GM21526 (cell line): Measurements from ENCODE around the gene HIVEP2.
A peak's percentile ranks its signal among the peaks of the same experiment; 100 is the strongest.

Source experiments
- ATAC-seq: cut with Tn5 transposase; IDR thresholded peaks from one replicate; pipeline ENCODE4 v1.9.1; 2021; ENCODE audit warnings: moderate library complexity; ENCODE audit not compliant: unreplicated experiment, low FRiP score

HIVEP2 gene

GRCh38 chr6:142925575-142926110 is 19.3 kb downstream of the HIVEP2 start:
- no peak for ATAC-seq

DNA sequence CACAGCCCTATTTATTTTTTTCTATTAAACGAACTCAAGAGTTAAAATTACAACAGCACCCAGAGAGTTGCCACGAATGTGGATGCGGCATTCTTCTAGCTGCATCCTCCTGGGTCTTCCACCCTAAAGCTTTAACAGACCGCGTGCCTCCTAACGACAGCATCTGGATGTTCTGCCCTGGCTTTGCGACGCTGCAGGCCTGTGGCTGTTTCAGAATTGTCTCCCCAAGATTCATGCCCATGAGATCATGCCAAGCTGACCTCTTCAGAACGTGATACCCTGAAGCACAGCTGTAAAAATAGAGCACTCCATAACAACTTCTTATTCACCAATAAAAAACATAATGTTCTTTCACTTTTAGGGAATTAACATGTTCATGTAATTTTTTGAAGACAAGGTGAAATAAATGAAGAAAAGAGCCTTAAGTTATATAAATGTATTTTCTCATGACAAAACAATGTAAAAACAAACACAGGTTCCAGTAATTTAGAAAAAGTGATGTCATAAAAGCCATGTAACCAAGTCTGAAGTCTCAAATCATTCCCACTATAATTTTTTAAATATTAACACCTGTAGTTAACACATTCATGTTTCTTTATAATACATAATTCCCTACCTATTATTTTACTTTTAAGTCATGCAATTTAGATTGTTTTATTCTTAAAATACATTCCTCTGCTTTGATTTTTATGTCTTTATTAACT is 26.5 kb downstream of the HIVEP2 start:
- no peak for ATAC-seq

DNA sequence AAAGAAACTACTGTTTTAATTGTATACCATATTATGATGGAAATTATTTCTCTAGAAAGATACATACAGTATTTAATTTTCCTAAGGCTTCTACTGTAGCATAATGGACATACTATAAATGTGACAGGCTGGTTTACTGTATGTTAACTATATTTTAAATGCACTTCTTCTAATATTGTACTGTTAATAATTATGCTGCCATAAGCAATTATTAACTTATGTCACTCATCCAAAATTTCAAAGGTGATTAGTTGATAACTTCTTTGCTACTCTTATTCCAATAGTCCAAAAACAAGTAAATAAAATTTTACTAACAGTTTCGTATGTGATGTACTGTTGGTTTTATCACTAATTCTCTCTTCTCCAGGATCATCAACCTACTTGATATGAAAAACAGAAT is 28.1 kb downstream of the HIVEP2 start:
- ATAC-seq, result no peak

DNA sequence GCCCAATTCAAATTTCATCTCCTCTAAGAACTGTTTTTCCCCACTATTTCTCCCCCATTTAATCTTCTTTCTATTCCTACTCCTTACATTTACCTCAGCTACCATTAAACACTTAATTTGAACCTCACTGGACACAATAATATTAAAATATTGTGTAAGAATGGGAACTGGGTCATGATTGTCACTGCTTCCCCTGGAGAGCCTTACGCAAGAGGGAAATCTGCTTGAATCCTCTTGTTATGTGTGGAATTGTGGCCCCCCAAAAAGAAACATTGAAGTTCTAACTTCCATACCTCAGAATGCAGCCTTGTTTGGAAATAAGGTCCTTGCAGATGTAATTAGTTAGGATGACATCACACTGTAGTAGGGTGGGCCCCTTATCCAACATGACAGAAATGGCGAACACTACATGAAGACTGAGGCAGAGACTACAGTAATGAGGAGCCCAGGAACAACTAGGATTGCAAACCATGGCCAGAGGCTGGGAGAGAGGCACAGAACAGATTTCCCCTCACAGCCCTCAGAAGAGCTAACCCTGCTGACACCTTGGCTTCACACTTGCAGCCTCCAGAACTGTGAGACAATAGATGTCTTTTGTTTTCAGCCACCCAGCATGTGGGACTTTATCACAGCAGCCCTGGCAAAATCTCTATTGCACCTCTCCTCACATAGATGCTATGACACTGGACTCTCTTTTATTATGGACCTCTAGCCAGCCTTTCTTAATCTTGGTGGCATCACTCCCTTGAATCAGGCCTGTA is 29.9 kb downstream of the HIVEP2 start:
- ATAC-seq, result no peak

DNA sequence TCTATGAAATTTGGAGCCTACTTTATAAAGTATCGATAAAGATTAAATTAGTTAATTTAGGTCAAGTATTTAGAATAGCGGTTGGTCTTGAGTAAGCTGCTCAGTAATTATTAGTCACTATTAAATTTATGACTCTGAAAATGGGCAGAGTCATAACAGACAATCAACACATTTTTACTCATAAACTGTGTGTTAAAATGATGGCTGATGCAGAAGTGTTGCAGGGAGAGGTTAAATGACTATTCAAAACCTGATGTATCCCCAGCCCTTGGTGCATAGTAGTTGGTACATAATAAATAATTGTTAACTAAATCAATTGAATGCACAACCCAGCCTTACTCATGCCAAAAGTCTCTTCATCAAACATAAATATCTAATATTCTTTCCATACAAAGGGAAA is 30.6 kb downstream of the HIVEP2 start:
- ATAC-seq, result no peak

DNA sequence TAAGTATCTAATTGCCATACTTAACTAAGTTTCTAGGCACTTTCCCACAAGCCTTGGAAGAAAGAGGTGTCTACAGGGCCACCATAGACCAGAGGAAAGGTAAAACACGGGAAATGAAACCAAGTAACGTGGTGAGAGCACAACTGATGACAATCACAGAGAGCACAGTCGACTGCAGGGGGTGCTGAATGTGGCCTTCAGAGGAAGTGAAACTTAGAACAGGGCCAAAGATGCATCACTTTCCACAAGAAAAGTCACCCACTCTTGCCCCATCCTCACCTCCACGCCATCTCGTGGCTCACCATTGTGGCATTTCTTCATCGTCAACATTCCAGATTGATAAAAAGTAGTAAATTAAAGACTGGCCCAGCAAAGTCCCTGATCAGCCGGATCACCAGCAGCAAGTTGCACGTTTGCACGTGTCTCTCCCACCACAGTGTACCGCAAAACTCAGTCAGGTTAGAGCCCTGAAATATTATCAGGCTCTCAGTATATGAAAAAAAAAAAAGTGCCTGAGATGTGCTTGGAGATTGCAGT is 31.4 kb downstream of the HIVEP2 start:
- peak; percentile 96 for ATAC-seq

- ATAC-seq, result peak; percentile 67
Measured at GRCh38 chr6:142913036-142913510, 31.9 kb downstream of the HIVEP2 start.

GRCh38 chr6:142912125-142912524 is 32.9 kb downstream of the HIVEP2 start:
- ATAC-seq, result no peak

DNA sequence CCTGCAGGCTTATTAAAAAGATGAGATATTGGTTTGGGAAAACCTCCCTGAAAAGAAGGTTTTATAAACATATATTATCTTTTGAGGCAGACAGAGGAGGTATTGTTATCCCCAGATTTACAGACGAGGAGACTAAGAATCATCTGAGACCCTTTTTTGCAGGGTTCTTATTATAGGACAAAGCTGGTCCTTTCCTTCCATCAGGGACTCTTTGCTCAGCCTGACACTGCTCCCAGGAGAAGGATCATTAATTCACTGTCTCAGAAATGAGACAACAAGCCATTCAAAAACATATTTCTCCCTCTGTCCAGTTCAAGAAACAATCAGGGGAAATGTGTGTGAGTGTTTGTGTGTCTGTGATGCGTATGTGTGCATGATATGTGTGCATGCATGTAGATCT is 33.5 kb downstream of the HIVEP2 start:
- no peak for ATAC-seq

- ATAC-seq, result no peak
Measured at GRCh38 chr6:142909686-142910085, 35.3 kb downstream of the HIVEP2 start.

- ATAC-seq, result no peak
Measured at GRCh38 chr6:142908235-142908634, 36.7 kb downstream of the HIVEP2 start.

- ATAC-seq, result peak; percentile 8
Measured at GRCh38 chr6:142907544-142907943, 37.4 kb downstream of the HIVEP2 start.

GRCh38 chr6:142906945-142907470 is 38.0 kb downstream of the HIVEP2 start:
- peak; percentile 65 for ATAC-seq

- ATAC-seq, result no peak
Measured at GRCh38 chr6:142903812-142904211, 41.2 kb downstream of the HIVEP2 start.

- ATAC-seq, result no peak
Measured at GRCh38 chr6:142902636-142903053, 42.3 kb downstream of the HIVEP2 start.

GRCh38 chr6:142901611-142902010 is 43.4 kb downstream of the HIVEP2 start:
- ATAC-seq, result no peak

DNA sequence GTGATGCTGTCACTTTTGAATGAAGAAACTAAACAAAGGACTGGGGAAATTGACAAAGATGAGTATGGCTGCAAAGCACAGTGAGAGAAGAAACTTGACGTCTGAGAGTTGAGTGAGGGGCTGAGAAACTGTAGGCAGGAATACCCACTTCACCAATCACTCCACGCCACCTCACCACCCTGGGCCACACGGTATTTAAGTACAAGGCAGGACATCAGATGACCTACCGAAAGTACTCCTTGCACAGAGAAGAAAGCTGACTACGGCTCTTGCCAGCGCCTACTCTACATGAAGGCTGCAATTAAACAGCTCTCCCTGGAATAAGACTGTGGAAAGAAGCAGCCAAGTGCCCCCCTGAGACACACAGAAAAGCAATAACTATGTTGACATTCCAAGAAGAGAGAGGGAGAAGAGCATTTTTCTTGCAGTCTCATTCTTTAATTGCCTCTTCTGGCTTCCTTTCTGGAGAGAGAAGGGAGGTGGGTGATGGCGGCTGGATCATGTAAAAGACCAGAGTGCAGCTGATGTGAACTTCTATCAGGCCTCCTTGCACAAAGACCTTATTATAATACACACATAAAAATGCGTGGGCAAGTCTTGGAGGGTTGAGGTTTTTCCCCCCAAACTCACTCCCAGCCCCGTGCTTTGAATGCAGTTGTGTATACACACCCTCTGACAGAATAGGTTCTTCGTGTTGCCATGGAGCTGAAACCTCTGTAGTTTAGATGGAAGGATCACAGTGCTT is 44.6 kb downstream of the HIVEP2 start:
- no peak for ATAC-seq

GRCh38 chr6:142898927-142899895 is 45.8 kb downstream of the HIVEP2 start:
- ATAC-seq, result no peak

DNA sequence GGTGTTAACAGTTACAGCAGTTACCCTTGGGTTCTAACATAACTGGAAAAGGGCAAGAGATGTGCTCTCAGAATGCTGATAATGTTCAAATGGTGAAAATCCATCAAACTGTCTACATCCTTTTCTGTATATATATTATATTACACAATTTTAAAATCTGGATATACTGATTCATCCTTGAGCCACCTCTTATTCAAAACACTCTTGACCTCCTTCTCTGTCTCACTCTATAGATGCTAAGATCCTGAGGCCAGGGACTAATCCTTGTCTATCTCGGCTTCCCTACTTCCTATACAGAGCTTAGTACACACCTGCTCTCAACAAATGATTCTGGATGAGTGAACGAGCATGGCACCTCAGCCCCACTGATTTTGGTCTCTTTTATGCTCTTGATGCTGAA is 47.3 kb downstream of the HIVEP2 start:
- no peak for ATAC-seq
